Heart right ventricle (tissue), 16 donors: ENCODE measurements around the gene ANKLE1. TPM values are rescaled to one million over a fixed set of nuclear protein-coding genes. Genes with fewer than 3 reads are reported as not detected.

Source experiments
- ATAC-seq, 8 donors: fragments of 200-7000 bp; cut with Tn5 transposase; one replicate each; pipeline ENCODE4 v1.9.1; 2020; ENCODE audit warnings: mild to moderate bottlenecking in 8 of 8, moderate library complexity in 8 of 8, moderate number of reproducible peaks in 1 of 8
- DNase-seq, 2 donors: peaks; one replicate each; pipeline ENCODE4 v3.0.0-alpha.2; 2020
- H3K27ac ChIP-seq, 10 donors: fragments of 200-600 bp; sonication (generic) in 2 of 10; one replicate each; pipeline versions ENCODE4 v1.5.0 to v1.8.0; 2020 to 2022; ENCODE audit warnings: mild to moderate bottlenecking in 3 of 10
- H3K27me3 ChIP-seq, 7 donors: fragments of 200-600 bp; one replicate each; pipeline ENCODE4 v1.8.0; 2021 to 2022; ENCODE audit warnings: mild to moderate bottlenecking in 2 of 7
- H3K36me3 ChIP-seq, 9 donors: fragments of 200-600 bp; sonication (generic) in 1 of 9; one replicate each; pipeline versions ENCODE4 v1.5.0 to v1.8.0; 2020 to 2022; ENCODE audit warnings: mild to moderate bottlenecking in 2 of 9
- H3K4me1 ChIP-seq, 9 donors: fragments of 200-600 bp; sonication (generic) in 1 of 9; one replicate each; pipeline versions ENCODE4 v1.5.0 to v1.8.0; 2020 to 2022; ENCODE audit warnings: mild to moderate bottlenecking in 4 of 9
- H3K4me3 ChIP-seq, 10 donors: fragments of 200-600 bp; sonication (generic) in 2 of 10; one replicate each; pipeline versions ENCODE4 v1.5.0 to v1.8.0; 2020 to 2022; ENCODE audit warnings: mild to moderate bottlenecking in 7 of 10, moderate library complexity in 2 of 10
- H3K9me3 ChIP-seq, 11 donors: fragments of 200-600 bp in 10 of 11; sonication (generic) in 2 of 11; one replicate each; pipeline versions ENCODE4 v1.5.0 to v1.8.0; 2013 to 2022; ENCODE audit warnings: mild to moderate bottlenecking in 2 of 11, control low read depth in 1 of 11, moderate library complexity in 1 of 11
- CTCF ChIP-seq, 9 donors: fragments of 200-600 bp; sonication (generic) in 2 of 9; IDR thresholded peaks; one replicate each; pipeline versions ENCODE4 v1.5.0 to v1.8.0; 2021 to 2022; ENCODE audit warnings: antibody characterized with exemption in 9 of 9, mild to moderate bottlenecking in 5 of 9, moderate library complexity in 1 of 9
- WGBS, 2 donors: extraction: QIAGEN DNeasy Blood & Tissue Kit; methylation state at CpG; one replicate each; pipeline ENCODE4 v1.1.7; 2013; ENCODE audit warnings: inconsistent platforms in 1 of 2; 5-methylcytosine and 5-hydroxymethylcytosine counted together
- intact Hi-C, 10 donors: fragments of 100-400 bp; cut with DNase I; formaldehyde crosslinking; loops; one replicate each; pipeline versions ENCODE4 v1.11.1 to v1.14.2; 2022
- polyA plus RNA-seq, 2 donors: library from polyadenylated mRNA; stranded (reverse); fragments of 200-250 nt; gene quantifications; one replicate each; pipeline ENCODE4 v1.2.3, GENCODE V29; 2013
- total RNA-seq, 10 donors: library from RNA; stranded (reverse); fragmentation: NEBNext Ultra II Directional in 3 of 10; extraction: Animal tissue kit (Norgen Biotek cat#: 25700) in 3 of 10; gene quantifications; one replicate each; pipeline versions ENCODE4 v1.2.1 to v1.2.4, GENCODE V29; 2021 to 2023
- donor health status: Arrhythmogenic right ventricular cardiomyopathy.
- donor health status: ischemic (EF 13 %, LVEDD 7.1; RV severe dilation, severe dysfunction).
- donor health status: healthy with polysubstance abuse.
- donor health status: DM: no; HTN: yes; CAD: no.
- donor health status: DM: no; HTN: no; CAD: no.
- donor health status: ischemic (EF 25% LVEDD 6.9; RV normal size, moderate dysfunction).
- donor health status: ischemic (EF 25% LVEDD 5.7; RV mildly dilated, moderate dysfunction).
- donor health status: healthy.
- donor health status: DM: yes; HTN: yes; CAD: no.
- donor health status: Ischemic cardiomyopathy.
- donor health status: ischemic (EF 35%, LVEDD 5.7; RV mildly dilated, moderate dysfunction).
- donor health status: nonischemic (EF 11% LVEDD 7.7; RV severe dilation, severe dysfunction).
- donor health status: DM: yes; HTN: yes; CAD: no.
- donor health status: PGD.
- donor health status: ischemic (EF 29% LVEDD 5.4; RV normal size, mild dysfunction).
- donor health status: nonischemic (EF 23%, LVEDD 6.1; RV moderate dilation, normal function).

Gene ANKLE1
- total and polyA plus RNA-seq, 12 donors: 0.09 to 0.85 (median 0.19) TPM; not detected in 2

- 76 to 83% methylated on average over 4 of the region's 4 CpGs for WGBS, 2 donors
- ATAC-seq (no peak), DNase-seq (no peak)
- TF ChIP-seq CTCF (IDR thresholded peaks at IDR 0.05): no peak
- intact Hi-C loops: loop anchor here in 2 of 10 donors (10.0 kb wide), 1 partner anchor 89 kb away; no protein-coding TSS in a partner anchor
- H3K9me3 ChIP-seq: peaks cover 0 to 10% (median 0%) of the 10 kb centered on the region in 11 donors
- H3K27ac ChIP-seq: no peak overlapping the region
- H3K27me3 ChIP-seq: no peaks in the 10 kb centered on the region
- peaks cover 0 to 34% (median 5%) of the 10 kb centered on the region in 9 donors for H3K36me3 ChIP-seq
- H3K4me3 ChIP-seq: no peak overlapping the region
- H3K4me1 ChIP-seq: peaks cover 0 to 15% (median 0%) of the 10 kb centered on the region in 9 donors
Measured at GRCh38 chr19:17296273-17296672, 14.6 kb downstream of the ANKLE1 start.

DNA sequence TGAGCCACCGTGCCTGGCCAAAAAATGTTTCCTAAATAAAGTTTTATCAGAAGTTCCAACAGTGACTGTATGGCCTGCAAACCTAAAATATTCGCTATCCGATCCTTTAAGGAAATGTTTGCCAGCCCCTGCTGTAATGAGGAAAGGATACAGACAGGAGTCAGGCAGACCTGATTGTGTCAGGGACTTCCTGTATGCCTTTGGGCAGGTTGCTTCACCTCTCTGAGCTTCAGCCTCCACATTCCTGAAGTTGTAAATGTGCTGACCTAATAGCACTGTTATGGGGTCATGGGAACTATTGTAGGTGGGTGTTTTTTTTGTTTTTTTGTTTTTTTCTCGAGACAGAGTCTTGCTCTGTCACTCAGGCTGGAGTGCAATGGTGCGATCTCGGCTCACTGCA is 15.3 kb downstream of the ANKLE1 start:
- ATAC-seq (no peak), DNase-seq (no peak)
- intact Hi-C loops: loop anchor here in 2 of 10 donors (10.0 kb wide), 1 partner anchor 88 kb away; no protein-coding TSS in a partner anchor
- Histone ChIP-seq H3K27ac (no peak overlapping the region), H3K4me3 (no peak overlapping the region), H3K27me3 (no peaks in the 10 kb centered on the region), H3K4me1 (peaks cover 0 to 14% (median 2%) of the 10 kb centered on the region in 9 donors), H3K9me3 (peaks cover 0 to 10% (median 0%) of the 10 kb centered on the region in 11 donors), H3K36me3 (peaks cover 0 to 34% (median 5%) of the 10 kb centered on the region in 9 donors)
- no peak for TF ChIP-seq CTCF (IDR thresholded peaks at IDR 0.05)
- 90 to 91% methylated on average over 6 of the region's 6 CpGs for WGBS, 2 donors

DNA sequence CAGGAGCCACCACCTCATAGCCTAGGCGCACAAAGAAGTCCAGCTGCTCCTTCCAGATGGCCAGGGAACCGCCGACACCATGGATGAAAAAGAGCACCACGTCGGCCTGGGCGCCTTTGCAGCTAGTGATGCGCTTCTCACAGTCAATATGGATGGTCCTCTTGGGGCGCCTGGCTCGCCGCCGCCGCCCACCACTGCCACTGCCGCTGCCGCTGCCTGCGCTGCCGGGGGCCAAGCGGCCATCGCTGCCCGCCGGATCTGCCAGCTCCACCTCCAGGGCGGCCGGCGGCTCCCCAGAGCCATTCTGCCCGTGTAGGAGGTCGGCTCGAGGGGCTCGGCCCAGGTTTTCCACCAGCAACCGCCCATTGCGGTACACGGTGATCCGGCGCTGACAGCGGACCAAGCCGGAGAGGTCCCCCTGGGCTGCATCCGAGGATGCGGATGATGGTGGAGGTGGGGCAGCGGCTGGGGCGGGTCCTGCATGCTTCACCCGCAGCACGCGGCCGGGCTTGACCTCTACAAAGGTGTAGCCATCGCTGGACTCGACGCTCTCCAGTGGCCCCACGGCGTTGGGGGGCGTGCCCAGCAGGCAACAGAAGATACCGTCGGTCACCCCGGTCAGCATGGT is 19.4 kb downstream of the ANKLE1 start:
- H3K4me3 ChIP-seq: no peak overlapping the region
- DNase-seq (no peak), ATAC-seq (no peak)
- no peak overlapping the region for H3K27ac ChIP-seq
- H3K4me1 ChIP-seq: peaks cover 4 to 39% (median 30%) of the 10 kb centered on the region in 9 donors
- no peak for TF ChIP-seq CTCF (IDR thresholded peaks at IDR 0.05)
- H3K36me3 ChIP-seq: peaks cover 0 to 25% (median 5%) of the 10 kb centered on the region in 9 donors
- 94 to 95% methylated on average over 38 to 51 of the region's 51 CpGs for WGBS, 2 donors
- peaks cover 0 to 10% (median 0%) of the 10 kb centered on the region in 11 donors for H3K9me3 ChIP-seq
- no peaks in the 10 kb centered on the region for H3K27me3 ChIP-seq
- intact Hi-C loops: no loop called here

DNA sequence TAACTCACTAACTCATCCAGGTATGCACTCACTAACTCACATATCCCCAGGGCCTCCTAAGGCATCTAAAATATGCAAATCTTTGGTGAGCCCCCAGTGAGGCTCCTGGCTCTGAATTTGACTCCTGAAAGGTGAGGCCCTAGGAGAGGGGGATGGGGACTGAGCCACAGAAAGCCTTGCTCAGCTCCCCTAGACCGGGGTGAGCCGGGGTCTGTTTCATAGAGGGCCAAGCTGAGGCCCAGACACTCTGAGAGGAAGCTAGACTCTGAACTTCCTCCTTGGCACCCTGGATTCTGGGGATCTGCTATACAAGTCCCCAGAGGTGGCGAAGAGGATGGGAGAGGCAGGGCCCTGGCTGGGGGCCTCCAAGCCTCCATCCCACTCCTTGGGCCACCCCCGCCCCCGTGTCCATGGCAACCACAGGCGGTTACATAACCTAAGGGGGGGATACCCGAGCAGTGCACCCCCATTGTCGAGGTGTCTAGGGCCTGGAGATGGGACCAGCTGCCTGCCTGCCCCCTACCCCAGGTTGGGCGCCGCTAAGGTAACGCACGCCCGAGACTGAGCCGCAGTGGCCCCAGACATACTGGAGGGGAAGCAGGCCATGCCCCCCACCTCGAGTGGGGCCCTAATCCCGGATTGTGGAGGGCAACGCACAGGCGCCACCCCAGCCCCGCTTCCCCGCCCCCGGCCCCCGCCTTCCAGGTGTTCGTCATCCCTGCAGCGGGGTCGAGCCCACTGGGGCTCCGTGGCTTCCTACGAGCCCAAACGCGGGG is 20.9 kb downstream of the ANKLE1 start:
- TF ChIP-seq CTCF (IDR thresholded peaks at IDR 0.05): no peak
- Histone ChIP-seq H3K27me3 (no peaks in the 10 kb centered on the region), H3K27ac (peak overlapping the region in 9 of 10 donors; percentile 46 to 98 (median 89)), H3K36me3 (peaks cover 0 to 19% (median 5%) of the 10 kb centered on the region in 9 donors), H3K4me1 (peaks cover 7 to 49% (median 44%) of the 10 kb centered on the region in 9 donors), H3K9me3 (peaks cover 0 to 10% (median 0%) of the 10 kb centered on the region in 11 donors), H3K4me3 (peak overlapping the region; percentile 34 to 94 (median 76))
- 15% methylated on average over 29 of the region's 29 CpGs for WGBS, 2 donors
- intact Hi-C loops: no loop called here
- peak in 1 of 8 donors; percentile 1 for ATAC-seq
- no peak for DNase-seq
